G401 (cell line): ENCODE measurements around the gene UPF2. TPM values are rescaled to one million over a fixed set of nuclear protein-coding genes. Genes with fewer than 3 reads are reported as not detected.

Experiments used
- DNase-seq: peaks from one replicate; pipeline ENCODE4 v3.0.0-alpha.2; 2015; ENCODE audit warnings: low spot score
- in situ Hi-C: cut with HindIII; loops from 2 replicates; pipeline ENCODE4 v1.10.0; 2016; ENCODE audit warnings: low sequenced_read_pairs, mixed read lengths
- total RNA-seq: library from RNA; depleted of rRNA; stranded (reverse); fragments of >200 nt; shearing (Covaris generic); gene quantifications from 2 replicates; pipeline ENCODE4 v1.2.3, GENCODE V29; 2014

UPF2 gene
- total RNA-seq, 1 experiment from 2014 or later: 12.9 TPM

- in situ Hi-C loops: no loop called here
- no peak for DNase-seq
Measured at GRCh38 chr10:11921800-11922392, 120.7 kb downstream of the UPF2 start.

GRCh38 chr10:11919271-11919670 lies 123.3 kb downstream of the UPF2 start:
- in situ Hi-C loops: no loop called here

GRCh38 chr10:11918384-11918783 lies 124.2 kb downstream of the UPF2 start:
- in situ Hi-C loops: no loop called here
- no peak for DNase-seq

More at GRCh38 chr10:11919271-11919670, 123.3 kb downstream of the UPF2 start:
- no peak for DNase-seq

DNA sequence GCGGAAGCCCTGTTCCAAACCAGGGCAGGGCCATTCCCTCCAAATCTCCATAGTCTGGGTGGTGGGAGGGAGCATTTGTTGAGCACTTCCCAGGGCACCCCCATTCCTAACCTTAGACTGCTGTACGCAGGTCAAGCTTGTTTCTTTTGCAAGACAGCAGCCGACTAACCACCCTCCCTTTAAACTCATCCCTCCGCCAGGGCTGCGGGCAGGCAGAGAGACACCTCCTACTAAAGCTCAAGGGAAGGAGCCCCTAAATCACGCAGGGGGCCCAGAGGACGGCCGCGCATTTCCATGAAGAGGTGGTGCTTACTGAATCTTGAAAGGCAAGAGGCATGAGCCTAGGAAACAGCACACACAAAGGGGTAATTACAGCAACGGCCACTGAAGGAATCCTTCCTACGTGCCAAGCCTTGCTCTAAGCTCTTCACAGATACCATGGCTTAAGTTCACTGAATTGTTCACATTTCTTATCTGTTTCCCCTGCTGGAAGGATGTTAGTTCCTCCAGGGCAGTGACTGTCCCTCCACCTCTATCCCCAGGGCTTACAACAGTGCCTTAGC lies 129.4 kb downstream of the UPF2 start:
- in situ Hi-C loops: no loop called here
- DNase-seq: no peak

GRCh38 chr10:11910102-11910501 lies 132.5 kb downstream of the UPF2 start:
- in situ Hi-C loops: no loop called here
- DNase-seq: no peak

GRCh38 chr10:11909618-11910017 lies 133.0 kb downstream of the UPF2 start:
- in situ Hi-C loops: no loop called here
- no peak for DNase-seq

- in situ Hi-C loops: no loop called here
- DNase-seq: no peak
Measured at GRCh38 chr10:11908991-11909390, 133.6 kb downstream of the UPF2 start.

DNA sequence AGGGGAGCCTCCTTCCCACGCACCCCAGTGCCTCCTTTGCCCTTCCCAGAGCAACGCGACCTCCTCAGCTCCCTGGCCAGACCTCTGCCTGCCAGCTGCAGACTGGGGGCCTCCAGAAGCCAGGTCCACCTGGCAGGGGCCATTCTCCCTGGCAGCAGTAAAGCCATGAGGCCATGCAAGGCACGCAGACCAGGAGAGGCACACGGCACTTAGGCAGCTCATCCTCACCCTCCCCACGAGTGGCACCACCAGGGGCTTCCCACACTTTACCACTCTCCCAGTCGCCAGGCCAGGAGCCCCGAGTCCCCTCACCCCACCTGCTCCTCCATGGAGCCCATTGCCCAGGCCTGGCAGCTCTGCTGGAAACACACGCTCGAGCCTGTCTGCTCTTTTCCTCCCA lies 134.1 kb downstream of the UPF2 start:
- in situ Hi-C loops: no loop called here
- DNase-seq: no peak

DNA sequence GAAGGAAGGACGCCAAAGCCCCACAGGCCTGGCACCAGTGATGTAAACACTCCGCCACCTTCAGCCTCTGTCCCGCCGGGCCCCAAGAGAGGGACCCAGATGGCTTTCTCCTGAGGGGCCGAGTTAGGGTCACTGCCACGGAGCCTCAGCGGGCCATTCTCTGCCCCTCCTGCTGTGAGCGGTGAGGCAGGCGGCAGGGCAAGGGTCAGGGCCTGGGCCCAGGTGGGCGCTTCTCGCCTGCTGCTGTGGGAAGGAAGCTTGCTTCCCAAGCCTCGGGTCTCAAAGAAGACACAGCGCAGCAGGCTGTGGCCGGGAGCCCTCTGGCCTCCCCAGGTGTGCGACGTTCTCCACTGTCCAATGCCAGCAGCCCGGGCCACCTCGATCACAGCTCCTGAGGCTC lies 134.7 kb downstream of the UPF2 start:
- in situ Hi-C loops: no loop called here

GRCh38 chr10:11906714-11907113 lies 135.9 kb downstream of the UPF2 start:
- in situ Hi-C loops: no loop called here
- DNase-seq: no peak

More for the DNA sequence above, 134.7 kb downstream of the UPF2 start:
- no peak for DNase-seq

- in situ Hi-C loops: no loop called here
- DNase-seq: no peak
Measured at GRCh38 chr10:11902646-11903045, 140.0 kb downstream of the UPF2 start.

DNA sequence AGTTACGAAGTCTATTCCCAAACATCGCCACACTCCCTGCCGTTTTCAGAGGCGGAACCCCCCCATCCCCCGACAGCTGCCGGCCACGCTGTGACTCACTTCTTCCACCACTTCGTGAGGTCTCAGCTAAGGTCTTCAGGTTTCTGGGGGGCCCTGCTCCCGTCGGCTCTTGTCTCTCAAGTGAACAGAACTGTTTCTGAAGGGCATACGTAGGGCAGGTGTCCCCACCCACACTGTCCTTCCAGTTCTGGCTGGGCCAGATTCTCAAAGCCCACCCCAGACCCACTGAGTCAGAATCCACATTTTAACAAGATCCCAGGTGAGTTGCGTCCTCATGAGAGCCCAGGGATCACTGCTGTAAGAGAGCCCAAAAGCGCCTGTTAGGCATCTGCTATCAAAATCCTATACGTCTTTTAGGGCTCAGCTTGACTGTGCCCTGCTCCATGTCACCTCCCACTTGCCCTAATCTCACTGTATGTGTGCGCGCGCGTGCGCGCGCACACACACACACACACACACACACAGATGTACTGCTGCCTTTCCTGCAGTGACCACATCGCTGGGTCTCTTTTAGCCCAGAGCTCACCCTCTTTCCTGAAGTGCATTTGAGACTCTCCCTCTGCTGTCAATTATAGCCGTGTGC lies 140.7 kb downstream of the UPF2 start:
- no peak for DNase-seq
- in situ Hi-C loops: no loop called here

DNA sequence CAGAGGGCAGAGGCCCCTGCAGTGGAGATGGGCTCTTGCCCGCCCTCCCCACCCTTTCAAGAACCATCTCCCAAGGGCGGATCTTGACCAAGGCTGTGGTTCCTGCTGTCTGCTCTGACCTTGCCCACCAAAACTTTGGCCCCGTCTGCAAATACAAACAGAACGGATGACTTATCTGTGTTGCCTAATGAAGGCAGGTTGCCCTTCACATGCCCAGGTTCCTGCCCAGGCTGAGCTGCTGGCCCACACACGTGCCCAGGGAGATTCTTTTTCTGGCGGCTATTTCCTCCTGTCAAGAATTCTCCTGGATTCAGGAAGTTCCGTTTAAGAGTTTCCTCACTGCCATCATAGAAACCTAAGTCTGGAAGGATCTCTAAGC lies 141.2 kb downstream of the UPF2 start:
- in situ Hi-C loops: no loop called here
- DNase-seq: no peak

DNA sequence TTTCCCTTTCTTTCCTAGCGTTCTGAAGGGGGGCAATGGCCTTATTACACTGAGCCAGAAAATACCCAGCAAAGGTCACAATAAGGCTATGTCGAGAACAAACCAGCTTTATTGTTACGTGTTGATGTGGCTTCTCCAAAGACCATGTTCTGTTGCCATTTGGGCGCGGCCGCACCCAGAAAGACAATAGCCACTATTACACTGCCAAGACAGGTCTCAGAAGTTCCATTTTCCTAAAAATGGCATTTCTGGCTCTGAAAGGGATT lies 141.6 kb downstream of the UPF2 start:
- no peak for DNase-seq
- in situ Hi-C loops: no loop called here

DNA sequence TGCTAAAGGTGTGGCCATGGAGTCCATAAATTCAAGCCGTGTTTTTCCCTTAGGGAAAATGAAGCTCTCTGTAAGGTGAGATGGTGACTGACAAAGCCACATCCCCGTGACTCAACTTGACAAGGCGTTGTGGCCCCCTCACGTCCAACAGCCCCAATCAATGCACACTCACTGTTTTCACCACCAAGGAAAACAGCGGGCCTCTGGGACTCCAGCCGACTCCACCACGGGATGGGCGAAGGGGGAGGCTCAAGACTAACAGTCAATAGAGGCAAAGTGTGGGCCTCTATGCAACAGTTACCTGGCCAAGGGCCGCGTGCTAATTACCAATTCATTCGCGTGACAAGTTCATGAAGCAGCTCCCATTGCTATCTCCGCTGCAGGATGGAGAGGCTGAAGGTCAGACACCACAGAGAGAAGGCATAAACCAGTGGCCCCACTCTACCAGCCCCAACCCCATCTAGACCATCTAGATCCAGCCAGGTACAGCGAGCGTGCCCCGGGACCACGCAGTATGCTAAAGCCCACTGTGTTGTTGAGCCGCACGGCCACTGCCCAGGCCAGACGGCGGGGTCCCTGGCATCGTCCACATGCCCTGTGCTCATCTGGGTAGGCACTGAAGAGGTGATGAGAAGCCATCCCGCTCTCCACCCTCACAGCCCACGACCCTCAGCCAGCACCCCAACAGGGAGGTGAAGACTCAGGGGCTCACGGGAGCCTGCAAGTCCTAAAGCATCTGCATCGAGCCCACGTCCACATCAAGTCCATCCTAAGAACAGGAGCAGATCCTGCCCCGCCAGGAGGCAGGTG lies 143.3 kb downstream of the UPF2 start:
- in situ Hi-C loops: no loop called here

GRCh38 chr10:11898372-11899066 lies 144.1 kb downstream of the UPF2 start:
- no peak for DNase-seq

More for the DNA sequence above, 143.3 kb downstream of the UPF2 start:
- no peak for DNase-seq

GRCh38 chr10:11898033-11898371 lies 144.6 kb downstream of the UPF2 start:
- DNase-seq: no peak
- in situ Hi-C loops: no loop called here

More at GRCh38 chr10:11898372-11899066, 144.1 kb downstream of the UPF2 start:
- in situ Hi-C loops: no loop called here

DNA sequence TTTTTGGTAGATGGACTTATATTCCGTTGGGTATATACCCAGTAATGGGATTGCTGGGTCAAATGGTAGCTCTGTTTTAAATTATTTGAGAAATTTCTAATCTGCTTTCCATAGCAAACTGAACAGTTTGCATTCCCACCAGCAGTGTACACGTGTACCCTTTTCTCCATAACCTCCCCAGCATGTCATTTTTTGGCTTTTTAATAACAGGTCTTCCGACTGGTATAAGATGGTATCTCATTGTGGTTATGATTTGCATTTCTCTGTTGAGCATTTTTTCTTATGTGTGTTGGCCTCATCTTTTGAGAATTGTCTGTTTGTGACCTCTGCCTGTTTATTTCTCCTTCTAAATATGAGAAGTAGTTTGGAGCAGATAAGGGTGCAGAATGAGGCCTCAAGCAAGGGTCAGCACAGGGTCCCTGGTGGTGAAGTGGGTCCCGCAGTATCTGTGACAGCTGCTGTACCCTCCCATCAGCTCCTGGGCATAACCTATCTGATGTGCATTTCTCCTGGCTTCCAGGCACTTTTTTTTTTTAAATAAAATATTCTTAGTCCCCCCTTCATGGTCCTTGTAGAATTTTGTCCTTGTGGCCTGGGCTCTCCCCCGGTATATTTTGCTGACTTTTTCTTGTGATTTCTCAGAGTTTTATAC lies 145.9 kb downstream of the UPF2 start:
- DNase-seq: no peak
- in situ Hi-C loops: no loop called here

- in situ Hi-C loops: no loop called here
- DNase-seq: no peak
Measured at GRCh38 chr10:11895598-11895997, 147.0 kb downstream of the UPF2 start.
